SK-N-SH treated with all-trans-retinoic acid at 6 μM for 48 hours (cell line): Measurements from ENCODE around the gene JPT2.

ENCODE experiments used
- ATAC-seq: fragments of 200-7000 bp; cut with Tn5 transposase; 3 replicates; pipeline ENCODE4 v1.9.1; 2020; ENCODE audit warnings: mild to moderate bottlenecking, moderate library complexity
- ARNTL ChIP-seq: fragments of 450-650 bp; formaldehyde crosslinking; IDR thresholded peaks from 2 replicates; pipeline ENCODE4 v1.5.0; 2020; ENCODE audit warnings: low read depth, mild to moderate bottlenecking, moderate library complexity, borderline replicate concordance
- CREB5 ChIP-seq: fragments of 250-450 bp; sonication (Bioruptor Pico); IDR thresholded peaks from 2 replicates; pipeline ENCODE4 v1.5.1; 2020; ENCODE audit warnings: low read depth, mild to moderate bottlenecking, moderate library complexity
- CSDC2 ChIP-seq: fragments of 250-450 bp; sonication (Bioruptor Pico); IDR thresholded peaks from 2 replicates; pipeline ENCODE4 v1.5.0; 2020; ENCODE audit warnings: mild to moderate bottlenecking, moderate library complexity
- CSRNP3 ChIP-seq: fragments of 250-450 bp; sonication (Bioruptor Pico); IDR thresholded peaks from 2 replicates; pipeline ENCODE4 v1.5.1; 2021; ENCODE audit warnings: mild to moderate bottlenecking, moderate library complexity
- ESRRG ChIP-seq: fragments of 250-450 bp; sonication (Bioruptor Pico); IDR thresholded peaks from 2 replicates; pipeline ENCODE4 v1.6.1; 2021; ENCODE audit warnings: mild to moderate bottlenecking
- GLIS3 ChIP-seq: fragments of 250-450 bp; sonication (Bioruptor Pico); IDR thresholded peaks from 2 replicates; pipeline ENCODE4 v1.5.0; 2020; ENCODE audit warnings: mild to moderate bottlenecking, moderate library complexity
- ISL1 ChIP-seq: fragments of 250-450 bp; sonication (Bioruptor Pico); IDR thresholded peaks from 2 replicates; pipeline ENCODE4 v2.1.2; 2022; ENCODE audit warnings: mild to moderate bottlenecking, moderate library complexity
- OSR1 ChIP-seq: fragments of 250-450 bp; sonication (Bioruptor Pico); IDR thresholded peaks from 2 replicates; pipeline ENCODE4 v1.8.0; 2022; ENCODE audit warnings: moderate library complexity, mild to moderate bottlenecking, inconsistent platforms
- POU6F1 ChIP-seq: fragments of 250-450 bp; sonication (Bioruptor Pico); IDR thresholded peaks from 2 replicates; pipeline ENCODE4 v1.8.0; 2021; ENCODE audit warnings: low read depth, mild to moderate bottlenecking, moderate library complexity, borderline replicate concordance
- PPARA ChIP-seq: fragments of 250-450 bp; sonication (Bioruptor Pico); IDR thresholded peaks from 2 replicates; pipeline ENCODE4 v1.5.0; 2020; ENCODE audit warnings: mild to moderate bottlenecking, borderline replicate concordance
- RARB ChIP-seq: fragments of 250-450 bp; sonication (Bioruptor Pico); IDR thresholded peaks from 2 replicates; pipeline ENCODE4 v1.8.0; 2021; ENCODE audit warnings: mild to moderate bottlenecking, moderate library complexity
- SNAI2 ChIP-seq: fragments of 250-450 bp; sonication (Bioruptor Pico); IDR thresholded peaks from 2 replicates; pipeline ENCODE4 v1.5.0; 2020; ENCODE audit warnings: mild to moderate bottlenecking, moderate library complexity
- TCF4 ChIP-seq: fragments of 250-450 bp; sonication (Bioruptor Pico); IDR thresholded peaks from 2 replicates; pipeline ENCODE4 v1.8.0; 2021; ENCODE audit warnings: mild to moderate bottlenecking, moderate library complexity, borderline replicate concordance
- TOX ChIP-seq: fragments of 250-450 bp; sonication (Bioruptor Pico); IDR thresholded peaks from 2 replicates; pipeline ENCODE4 v1.8.0; 2021; ENCODE audit warnings: mild to moderate bottlenecking, moderate library complexity, borderline replicate concordance
- TSHZ2 ChIP-seq: fragments of 250-450 bp; sonication (Bioruptor Pico); IDR thresholded peaks from 2 replicates; pipeline ENCODE4 v1.5.0; 2020; ENCODE audit warnings: mild to moderate bottlenecking, moderate library complexity
- ZC3H10 ChIP-seq: fragments of 250-450 bp; sonication (Bioruptor Pico); IDR thresholded peaks from 2 replicates; pipeline ENCODE4 v1.5.1; 2021; ENCODE audit warnings: mild to moderate bottlenecking, moderate library complexity
- ZFP3 ChIP-seq: fragments of 250-450 bp; sonication (Bioruptor Pico); IDR thresholded peaks from 2 replicates; pipeline ENCODE4 v1.5.0; 2020; ENCODE audit warnings: mild to moderate bottlenecking, moderate library complexity
- ZFP30 ChIP-seq: fragments of 450-650 bp; formaldehyde crosslinking; IDR thresholded peaks from 2 replicates; pipeline ENCODE4 v1.5.0; 2022; ENCODE audit warnings: mild to moderate bottlenecking, moderate library complexity
- ZNF565 ChIP-seq: fragments of 450-650 bp; formaldehyde crosslinking; conservative IDR thresholded peaks from 2 replicates; pipeline ENCODE4 v1.5.0; 2020; ENCODE audit warnings: low read depth, mild to moderate bottlenecking, moderate library complexity
- ZNF70 ChIP-seq: fragments of 450-650 bp; formaldehyde crosslinking; IDR thresholded peaks from 2 replicates; pipeline ENCODE4 v1.5.0; 2020; ENCODE audit warnings: mild to moderate bottlenecking, moderate library complexity
- ZNF8 ChIP-seq: fragments of 450-650 bp; formaldehyde crosslinking; IDR thresholded peaks from 2 replicates; pipeline ENCODE4 v1.5.0; 2020; ENCODE audit warnings: mild to moderate bottlenecking, moderate library complexity

The JPT2 gene

GRCh38 chr16:1641261-1641660 lies 36.8 kb upstream of the JPT2 start:
- TF ChIP-seq ARNTL (CRISPR knock-in tag) (no peak), ZNF8 (CRISPR knock-in tag) (no peak)
- ATAC-seq: no peak

GRCh38 chr16:1642148-1642547 lies 35.9 kb upstream of the JPT2 start:
- no peak for ATAC-seq
- no peak for TF ChIP-seq GLIS3 (CRISPR knock-in tag)
- TF ChIP-seq ZC3H10 (CRISPR knock-in tag): no peak
- no peak for TF ChIP-seq POU6F1 (CRISPR knock-in tag)
- no peak for TF ChIP-seq RARB (CRISPR knock-in tag)
- no peak for TF ChIP-seq ISL1 (CRISPR knock-in tag)
- TF ChIP-seq CSDC2 (CRISPR knock-in tag): no peak

- no peak for ATAC-seq
These were observed 35.3 kb upstream of the JPT2 start for GRCh38 chr16:1642753-1643152.

More at GRCh38 chr16:1642753-1643152, 35.3 kb upstream of the JPT2 start:
- TF ChIP-seq SNAI2: no peak
- no peak for TF ChIP-seq CSRNP3
- TF ChIP-seq PPARA (CRISPR knock-in tag): no peak
- no peak for TF ChIP-seq ZFP3
- TF ChIP-seq POU6F1 (CRISPR knock-in tag): no peak
- TF ChIP-seq OSR1 (CRISPR knock-in tag): no peak
- TF ChIP-seq ESRRG (CRISPR knock-in tag): no peak
- TF ChIP-seq CREB5: no peak
- no peak for TF ChIP-seq ZFP30 (CRISPR knock-in tag)
- TF ChIP-seq TCF4: no peak
- TF ChIP-seq TSHZ2 (CRISPR knock-in tag): no peak
- TF ChIP-seq TOX (CRISPR knock-in tag): no peak
- TF ChIP-seq GLIS3 (CRISPR knock-in tag): no peak
- no peak for TF ChIP-seq ZNF565 (CRISPR knock-in tag)
- no peak for TF ChIP-seq ISL1 (CRISPR knock-in tag)
- TF ChIP-seq ARNTL (CRISPR knock-in tag): no peak
- TF ChIP-seq ZNF8 (CRISPR knock-in tag): no peak
- TF ChIP-seq CSDC2 (CRISPR knock-in tag): no peak
- no peak for TF ChIP-seq ZNF70 (CRISPR knock-in tag)
- TF ChIP-seq, all 23 proteins: peak for 0
